NCI-H128 (cell line): ENCODE results near the gene DCP1B.

Experiments used
- DNase-seq: peaks from one replicate; lab custom pipeline; 2025; ENCODE audit not compliant: unreplicated experiment; lab: John Stamatoyannopoulos, UW

DCP1B gene

GRCh38 chr12:1906579-1906978 is 97.7 kb downstream of the DCP1B start:
- no peak for DNase-seq

GRCh38 chr12:1904875-1905274 is 99.4 kb downstream of the DCP1B start:
- no peak for DNase-seq

- no peak for DNase-seq
These were observed 107.3 kb downstream of the DCP1B start for GRCh38 chr12:1896964-1897363.
